ENCODE results near the gene CENPT.

Gene CENPT, protein sequence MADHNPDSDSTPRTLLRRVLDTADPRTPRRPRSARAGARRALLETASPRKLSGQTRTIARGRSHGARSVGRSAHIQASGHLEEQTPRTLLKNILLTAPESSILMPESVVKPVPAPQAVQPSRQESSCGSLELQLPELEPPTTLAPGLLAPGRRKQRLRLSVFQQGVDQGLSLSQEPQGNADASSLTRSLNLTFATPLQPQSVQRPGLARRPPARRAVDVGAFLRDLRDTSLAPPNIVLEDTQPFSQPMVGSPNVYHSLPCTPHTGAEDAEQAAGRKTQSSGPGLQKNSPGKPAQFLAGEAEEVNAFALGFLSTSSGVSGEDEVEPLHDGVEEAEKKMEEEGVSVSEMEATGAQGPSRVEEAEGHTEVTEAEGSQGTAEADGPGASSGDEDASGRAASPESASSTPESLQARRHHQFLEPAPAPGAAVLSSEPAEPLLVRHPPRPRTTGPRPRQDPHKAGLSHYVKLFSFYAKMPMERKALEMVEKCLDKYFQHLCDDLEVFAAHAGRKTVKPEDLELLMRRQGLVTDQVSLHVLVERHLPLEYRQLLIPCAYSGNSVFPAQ

DNA sequence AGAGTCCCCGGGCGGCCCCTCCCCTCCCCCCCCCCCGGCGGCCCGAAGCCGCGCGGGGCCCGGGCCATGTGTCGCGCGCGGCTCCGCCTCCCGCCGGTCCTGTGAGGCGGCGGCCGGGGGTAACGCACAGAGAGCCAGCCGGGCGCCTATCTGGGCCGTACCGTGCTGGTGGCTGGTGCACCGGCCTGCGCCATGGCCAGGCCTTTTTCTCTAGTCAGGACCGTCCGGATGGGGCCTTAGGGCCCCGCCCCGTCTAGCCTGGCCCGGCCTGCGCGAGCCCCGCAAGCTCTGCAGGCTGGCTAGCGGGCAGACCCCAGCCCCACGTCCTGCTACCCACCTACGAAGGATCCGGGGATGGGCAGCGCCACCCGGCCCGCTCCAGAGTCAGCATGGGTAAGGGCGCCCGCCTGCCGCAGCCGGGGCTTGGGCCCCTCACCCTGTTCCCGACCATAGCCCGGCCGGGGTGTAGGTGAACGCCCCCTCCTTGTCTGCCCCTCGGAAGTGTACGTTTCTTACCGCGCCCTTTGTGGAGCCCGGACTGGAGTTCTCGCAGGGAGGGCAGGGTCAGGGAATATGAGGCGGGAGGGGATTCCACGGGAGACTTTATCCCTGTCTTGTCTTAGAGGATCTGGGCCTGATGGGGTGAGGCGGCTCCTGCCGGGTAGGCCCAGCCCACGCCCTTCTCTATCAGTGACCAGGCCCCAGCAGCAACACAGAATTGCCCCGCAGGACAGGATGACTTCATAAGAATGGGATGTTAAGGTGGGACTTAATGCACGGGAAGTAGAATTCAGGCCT is at the start of gene CENPT:
CENPT (minus strand) TSS at position 630 of the 798 bp plus-strand sequence. CDS start 13,834 bp downstream, outside the sequence.
- peak; percentile 49 for DNase-seq (ENCODE audit: low spot score)

DNA sequence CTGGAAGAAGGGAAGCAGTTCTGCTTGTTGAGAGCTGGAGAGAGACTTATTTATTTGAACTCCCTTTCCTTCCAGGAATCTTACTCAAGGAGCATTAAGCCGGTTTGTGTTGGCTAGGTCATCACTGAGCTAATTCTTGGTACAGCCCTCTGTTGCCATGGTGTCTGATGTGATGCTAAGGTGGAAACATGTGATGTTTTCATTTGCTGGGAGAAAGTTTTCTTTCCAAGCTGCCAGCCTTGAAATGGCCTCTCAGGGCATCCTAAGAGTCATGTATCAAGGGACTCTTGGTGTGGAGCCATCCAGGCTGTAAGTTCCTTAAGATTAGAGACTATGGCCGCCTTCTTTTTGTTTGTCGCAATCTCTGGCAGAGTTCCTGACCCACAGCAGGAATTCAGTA is 49.7 kb upstream of the CENPT start:
- DNase-seq (ENCODE audit: low spot score) = no peak

DNA sequence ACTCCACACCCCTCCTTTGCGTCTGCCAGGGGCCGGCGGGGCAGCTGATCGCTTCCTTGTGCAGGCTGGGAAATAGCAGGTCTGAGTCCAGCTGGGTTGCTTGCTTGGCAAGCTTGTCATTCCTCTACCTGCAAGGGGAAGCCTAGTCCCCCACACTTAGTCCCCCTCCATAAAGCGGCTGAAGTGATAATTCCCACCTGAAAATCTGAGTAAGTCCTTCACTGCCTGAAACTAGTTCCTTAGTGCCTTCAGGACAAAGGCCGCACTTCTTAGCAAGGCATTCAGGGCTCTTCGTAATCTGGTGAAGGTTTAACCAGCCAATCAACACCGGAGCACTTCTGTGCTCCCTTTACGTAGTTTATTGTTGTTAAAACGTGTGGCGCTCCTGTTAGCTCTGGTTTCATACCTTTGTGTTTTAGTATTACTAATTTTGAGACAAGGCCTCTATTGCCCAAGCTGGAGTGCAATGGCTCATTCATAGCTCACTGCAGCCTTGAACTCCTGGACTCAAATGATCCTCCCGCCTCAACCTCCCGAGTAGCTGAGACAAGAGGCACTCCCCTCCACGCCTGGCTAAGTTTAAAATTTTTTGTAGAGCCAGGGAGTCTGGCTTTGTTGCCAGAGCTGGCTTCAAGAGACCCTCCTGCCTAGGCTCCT is 46.4 kb upstream of the CENPT start:
- peak; percentile 52 for DNase-seq (ENCODE audit: low spot score)

DNA sequence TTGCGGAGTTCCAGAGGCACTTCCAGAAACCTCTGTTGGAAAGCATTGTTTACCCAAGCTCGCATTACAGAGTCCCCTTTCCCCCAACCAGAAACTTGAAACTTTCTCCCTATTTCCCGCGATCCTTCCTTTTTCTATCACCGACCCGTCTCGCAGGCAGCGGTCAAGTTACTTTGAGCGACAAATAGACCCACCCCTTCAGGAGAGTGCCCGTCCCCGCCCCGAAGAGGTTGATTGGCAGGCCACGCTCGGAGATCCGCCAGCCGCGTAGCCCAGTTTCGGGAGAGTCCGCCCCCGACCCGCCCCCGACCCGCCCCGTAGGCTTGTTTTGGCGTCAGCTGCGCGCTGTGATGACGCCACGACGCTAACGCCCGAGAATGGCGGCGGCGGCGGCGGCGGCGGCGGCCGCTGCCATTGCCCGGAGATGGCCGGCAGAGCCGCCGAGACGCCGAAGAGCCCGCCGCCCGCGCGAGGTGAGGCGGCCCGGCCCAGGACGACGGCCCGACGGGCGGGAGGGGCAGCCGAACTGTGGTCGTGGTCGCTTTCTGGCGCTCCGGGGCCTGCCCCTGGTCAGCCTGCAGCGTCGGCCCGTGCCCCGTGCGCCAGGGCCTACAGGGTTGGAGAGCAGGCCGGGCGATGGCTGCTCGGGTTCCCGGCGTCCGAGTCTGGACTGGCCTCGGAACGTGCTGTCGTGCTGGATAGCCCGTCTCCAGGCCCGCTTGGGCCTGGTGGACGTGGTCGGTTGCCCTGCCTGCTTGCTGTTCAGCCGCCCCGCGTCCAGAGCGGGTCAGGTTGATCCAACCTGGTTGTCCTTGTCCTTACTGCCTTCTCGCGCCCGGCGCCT is 45.6 kb upstream of the CENPT start, which contains the start of gene PSKH1:
PSKH1 (plus strand) TSS at position 356 of the 844 bp plus-strand sequence. CDS start 15,496 bp downstream, outside the sequence.
- peak; percentile 100 for DNase-seq (ENCODE audit: low spot score)

DNA sequence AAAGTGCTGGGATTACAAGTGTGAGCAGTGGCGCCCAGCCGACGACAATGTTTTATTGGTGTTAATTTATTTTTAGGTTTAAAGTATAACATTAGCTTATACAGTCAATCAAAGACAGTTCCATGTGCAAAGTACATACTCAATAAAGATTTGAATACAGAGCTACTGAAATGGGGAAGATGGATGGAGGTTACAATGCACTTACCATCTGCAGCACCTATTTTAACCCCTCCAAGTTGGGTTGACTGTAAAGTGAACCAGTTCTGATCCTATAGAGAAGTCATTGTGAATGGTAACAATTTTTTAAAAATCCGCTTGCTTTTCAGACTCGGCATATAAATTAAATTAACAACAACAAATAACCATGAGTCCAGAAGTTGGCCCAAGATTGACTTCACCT is 44.9 kb upstream of the CENPT start:
- DNase-seq (ENCODE audit: low spot score) = no peak

DNA sequence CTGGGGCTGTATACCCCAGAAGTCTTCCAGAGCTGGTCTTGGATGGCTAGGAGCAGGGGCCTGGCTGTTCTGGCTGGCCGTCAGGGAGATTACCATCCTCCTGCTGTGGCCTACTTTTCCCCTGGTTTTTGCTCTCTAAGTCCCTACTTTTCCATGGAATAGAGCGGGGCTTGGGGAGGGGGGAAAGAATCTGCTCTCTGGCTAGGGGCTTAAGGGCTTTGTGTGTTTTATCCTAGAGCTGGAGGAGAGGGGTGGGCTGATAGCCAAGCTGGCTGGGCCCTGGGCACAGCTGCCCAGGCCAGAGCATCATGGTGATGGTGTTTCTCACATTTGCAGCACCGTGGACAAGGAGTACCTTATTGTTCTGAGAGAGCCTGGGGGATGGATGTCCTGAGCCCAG is 40.8 kb upstream of the CENPT start:
- no peak for DNase-seq (ENCODE audit: low spot score)

DNA sequence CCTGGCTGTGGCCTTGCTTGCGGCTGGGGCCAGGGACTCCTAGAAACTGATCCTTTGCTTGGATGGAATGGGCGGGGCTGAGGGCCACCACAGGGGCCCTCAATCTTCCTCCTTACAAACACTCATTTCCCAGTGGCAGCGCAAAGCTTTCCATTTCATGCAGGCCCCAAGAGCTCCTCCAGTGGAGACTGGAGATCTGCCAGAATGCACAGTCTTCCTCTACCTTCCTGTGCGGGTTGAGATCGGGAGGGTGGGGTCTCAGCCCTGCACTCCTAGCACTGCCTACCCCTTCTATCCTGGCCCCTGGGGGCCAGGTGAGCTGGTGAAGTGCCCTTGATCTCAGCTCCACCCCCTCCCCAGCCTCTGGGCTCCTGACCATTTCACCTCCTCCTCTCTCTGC is 38.9 kb upstream of the CENPT start:
- no peak for DNase-seq (ENCODE audit: low spot score)

DNA sequence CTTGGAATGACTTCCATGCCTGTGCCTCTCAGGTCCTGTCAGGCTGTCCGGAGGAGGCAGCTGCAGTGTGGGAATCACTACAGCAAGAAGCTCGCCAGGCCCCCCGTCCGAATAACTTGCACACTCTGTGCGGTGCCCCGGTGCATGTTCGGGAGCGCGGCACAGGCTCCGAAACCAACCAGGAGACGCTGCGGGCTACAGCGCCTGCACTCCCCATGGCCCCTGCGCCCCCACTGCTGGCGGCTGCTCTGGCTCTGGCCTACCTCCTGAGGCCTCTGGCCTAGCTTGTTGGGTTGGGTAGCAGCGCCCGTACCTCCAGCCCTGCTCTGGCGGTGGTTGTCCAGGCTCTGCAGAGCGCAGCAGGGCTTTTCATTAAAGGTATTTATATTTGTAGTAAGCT is 38.5 kb upstream of the CENPT start:
- DNase-seq (ENCODE audit: low spot score) = no peak

DNA sequence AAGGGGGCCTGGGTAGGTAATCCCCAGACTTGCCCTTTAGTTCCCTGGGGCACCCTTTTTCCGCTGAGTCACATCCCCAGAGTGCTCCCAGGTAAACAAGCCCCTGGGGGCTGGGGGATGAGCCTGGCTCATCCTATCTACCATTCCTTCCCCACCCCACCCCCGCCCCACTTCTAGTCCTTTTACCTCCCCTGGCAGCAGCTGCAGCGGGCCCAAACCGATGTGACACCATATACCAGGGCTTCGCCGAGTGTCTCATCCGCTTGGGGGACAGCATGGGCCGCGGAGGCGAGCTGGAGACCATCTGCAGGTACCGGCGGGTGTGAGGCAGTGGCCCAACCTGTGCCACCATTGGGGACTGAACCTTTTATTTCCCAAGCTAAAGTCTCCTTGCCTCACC is 38.1 kb upstream of the CENPT start:
- no peak for DNase-seq (ENCODE audit: low spot score)

DNA sequence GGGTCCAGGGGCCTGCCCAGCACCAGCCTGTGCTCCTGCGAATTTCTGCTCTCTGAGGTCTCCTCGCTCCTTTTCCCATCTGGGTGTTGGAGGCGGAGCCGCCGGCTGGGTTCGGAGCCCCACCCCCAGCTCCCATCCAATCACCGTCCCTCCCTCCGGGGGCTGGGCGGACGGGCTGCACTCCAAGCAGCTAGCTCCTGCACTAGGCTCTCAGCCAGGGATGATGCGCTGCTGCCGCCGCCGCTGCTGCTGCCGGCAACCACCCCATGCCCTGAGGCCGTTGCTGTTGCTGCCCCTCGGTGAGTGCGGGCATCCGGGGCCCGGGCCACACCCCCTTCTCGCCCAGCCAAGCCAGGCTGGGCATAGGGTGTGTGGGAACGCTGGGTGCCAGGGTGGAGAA is 37.2 kb upstream of the CENPT start, which contains the start of gene NRN1L:
NRN1L (plus strand) TSS at position 202 of the 400 bp plus-strand sequence; CDS start at position 221, 19 bp downstream.
- DNase-seq (ENCODE audit: low spot score) = peak; percentile 99

DNA sequence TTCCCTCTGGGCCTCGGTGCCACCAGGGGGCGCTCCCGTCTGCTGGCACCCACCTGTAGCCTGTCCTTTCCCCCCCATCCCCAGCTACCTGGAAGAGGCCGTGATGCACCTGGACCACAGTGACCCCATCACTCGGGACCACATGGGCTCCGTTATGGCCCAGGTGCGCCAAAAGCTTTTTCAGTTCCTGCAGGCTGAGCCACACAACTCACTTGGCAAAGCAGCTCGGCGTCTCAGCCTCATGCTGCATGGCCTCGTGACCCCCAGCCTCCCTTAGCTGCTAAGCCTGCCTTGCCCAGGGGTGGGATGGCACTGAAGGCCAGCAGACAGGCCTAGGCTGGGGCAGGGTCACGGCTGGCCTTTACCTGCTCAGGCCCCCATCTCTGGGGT is 36.4 kb upstream of the CENPT start:
- DNase-seq (ENCODE audit: low spot score) = peak; percentile 87

DNA sequence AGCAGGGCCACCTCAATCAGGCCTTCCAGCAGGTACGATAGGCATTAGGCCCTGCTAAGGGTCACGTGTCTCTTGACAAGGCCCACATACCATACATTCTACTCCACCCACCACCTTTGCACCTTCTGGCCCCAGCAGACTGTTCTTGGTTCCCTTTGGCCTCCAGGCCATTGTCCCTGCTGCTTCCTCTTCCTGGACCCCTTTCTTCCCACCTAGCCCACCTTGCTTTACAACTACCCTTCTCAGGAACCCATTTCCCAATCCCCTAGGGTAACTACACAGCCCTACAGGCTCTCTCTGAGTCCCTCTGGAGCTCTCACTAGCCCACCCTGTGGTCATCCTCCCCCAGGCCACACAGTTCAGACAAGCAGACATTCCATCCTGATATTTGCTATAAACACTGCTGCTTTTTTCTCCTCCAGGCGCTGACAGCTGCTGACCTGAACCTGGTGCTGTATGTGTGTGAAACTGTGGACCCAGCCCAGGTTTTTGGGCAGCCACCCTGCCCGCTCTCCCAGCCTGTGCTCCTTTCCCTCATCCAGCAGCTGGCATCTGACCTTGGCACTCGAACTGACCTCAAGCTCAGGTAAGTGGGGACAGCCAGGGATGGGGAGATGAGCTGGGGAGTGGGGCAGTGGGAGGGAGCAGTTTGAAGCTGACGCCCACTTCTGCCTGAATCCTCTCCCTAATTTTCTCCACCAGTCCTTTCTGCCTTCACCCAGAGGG is 35.8 kb upstream of the CENPT start:
- DNase-seq (ENCODE audit: low spot score) = no peak

DNA sequence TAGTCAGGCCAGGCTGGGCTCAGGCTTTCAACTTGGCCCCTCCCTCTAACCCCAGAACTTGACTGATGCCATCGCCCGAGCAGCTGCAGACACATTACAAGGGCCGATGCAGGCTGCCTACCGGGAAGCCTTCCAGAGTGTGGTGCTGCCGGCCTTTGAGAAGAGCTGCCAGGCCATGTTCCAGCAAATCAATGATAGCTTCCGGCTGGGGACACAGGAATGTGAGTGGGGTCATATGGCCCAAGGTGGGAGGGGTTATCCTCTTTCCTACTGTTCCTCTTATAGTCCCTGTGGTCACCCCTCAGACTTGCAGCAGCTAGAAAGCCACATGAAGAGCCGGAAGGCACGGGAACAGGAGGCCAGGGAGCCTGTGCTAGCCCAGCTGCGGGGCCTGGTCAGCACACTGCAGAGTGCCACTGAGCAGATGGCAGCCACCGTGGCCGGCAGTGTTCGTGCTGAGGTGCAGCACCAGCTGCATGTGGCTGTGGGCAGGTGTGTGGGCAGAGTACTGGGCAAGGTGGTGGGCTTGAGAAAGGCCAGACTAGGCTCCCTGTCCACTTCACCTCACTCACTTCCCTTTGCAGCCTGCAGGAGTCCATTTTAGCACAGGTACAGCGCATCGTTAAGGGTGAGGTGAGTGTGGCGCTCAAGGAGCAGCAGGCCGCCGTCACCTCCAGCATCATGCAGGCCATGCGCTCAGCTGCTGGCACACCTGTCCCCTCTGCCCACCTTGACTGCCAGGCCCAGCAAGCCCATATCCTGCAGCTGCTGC is 35.1 kb upstream of the CENPT start:
- no peak for DNase-seq (ENCODE audit: low spot score)

DNA sequence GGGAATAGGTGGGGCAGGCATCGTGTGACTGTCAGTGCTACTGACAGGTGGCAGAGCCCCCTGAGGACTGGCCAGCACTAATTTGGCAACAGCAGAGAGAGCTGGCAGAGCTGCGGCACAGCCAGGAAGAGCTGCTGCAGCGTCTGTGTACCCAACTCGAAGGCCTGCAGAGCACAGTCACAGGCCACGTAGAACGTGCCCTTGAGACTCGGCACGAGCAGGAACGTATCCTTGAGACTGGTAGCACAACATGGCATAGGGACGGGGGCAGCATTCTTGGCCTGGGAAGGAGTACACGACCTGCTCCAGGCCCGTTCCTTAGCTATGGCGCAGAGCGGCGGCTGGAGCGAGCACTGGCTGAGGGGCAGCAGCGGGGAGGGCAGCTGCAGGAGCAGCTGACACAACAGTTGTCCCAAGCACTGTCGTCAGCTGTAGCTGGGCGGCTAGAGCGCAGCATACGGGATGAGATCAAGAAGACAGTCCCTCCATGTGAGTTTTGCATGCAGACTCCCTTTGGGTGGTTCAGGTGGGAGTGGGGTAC is 34.2 kb upstream of the CENPT start:
- no peak for DNase-seq (ENCODE audit: low spot score)

DNA sequence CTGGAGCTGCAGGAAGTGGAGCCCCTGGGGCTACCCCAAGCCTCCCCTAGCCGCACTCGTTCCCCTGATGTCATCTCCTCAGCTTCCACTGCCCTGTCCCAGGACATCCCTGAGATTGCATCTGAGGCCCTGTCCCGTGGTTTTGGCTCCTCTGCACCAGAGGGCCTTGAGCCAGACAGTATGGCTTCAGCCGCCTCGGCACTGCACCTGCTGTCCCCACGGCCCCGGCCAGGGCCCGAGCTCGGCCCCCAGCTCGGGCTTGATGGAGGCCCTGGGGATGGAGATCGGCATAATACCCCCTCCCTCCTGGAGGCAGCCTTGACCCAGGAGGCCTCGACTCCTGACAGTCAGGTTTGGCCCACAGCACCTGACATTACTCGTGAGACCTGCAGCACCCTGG is 33.1 kb upstream of the CENPT start:
- no peak for DNase-seq (ENCODE audit: low spot score)

DNA sequence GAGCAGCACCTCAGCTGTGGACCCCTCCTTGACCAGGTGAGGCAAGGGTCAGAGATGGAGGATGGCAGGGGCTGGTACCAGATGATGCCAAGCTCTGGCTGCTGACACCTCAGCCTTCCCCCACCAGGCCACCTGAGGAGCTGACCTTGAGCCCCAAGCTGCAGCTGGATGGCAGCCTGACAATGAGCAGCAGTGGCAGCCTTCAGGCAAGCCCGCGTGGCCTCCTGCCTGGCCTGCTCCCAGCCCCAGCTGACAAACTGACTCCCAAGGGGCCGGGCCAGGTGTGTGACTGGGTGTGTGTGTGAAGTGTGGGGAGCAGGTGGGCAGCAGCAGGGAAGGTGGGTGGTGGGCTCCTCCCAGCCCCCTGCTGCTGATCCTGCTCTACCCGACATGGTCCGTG is 32.4 kb upstream of the CENPT start:
- no peak for DNase-seq (ENCODE audit: low spot score)

DNA sequence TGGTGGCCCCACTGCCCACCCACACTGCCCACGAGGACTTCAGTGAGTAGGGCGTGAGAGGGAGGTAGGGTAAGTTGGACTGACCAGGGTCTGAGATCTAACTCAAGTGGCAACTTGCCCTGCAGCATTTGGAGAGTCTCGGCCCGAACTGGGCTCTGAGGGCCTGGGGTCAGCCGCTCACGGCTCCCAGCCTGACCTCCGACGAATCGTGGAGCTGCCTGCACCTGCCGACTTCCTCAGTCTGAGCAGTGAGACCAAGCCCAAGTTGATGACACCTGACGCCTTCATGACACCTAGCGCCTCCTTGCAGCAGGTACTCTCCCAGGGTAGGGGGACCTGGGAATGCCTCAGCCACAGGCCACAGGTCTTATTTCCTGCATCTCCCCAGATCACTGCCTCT is 32.0 kb upstream of the CENPT start:
- no peak for DNase-seq (ENCODE audit: low spot score)

DNA sequence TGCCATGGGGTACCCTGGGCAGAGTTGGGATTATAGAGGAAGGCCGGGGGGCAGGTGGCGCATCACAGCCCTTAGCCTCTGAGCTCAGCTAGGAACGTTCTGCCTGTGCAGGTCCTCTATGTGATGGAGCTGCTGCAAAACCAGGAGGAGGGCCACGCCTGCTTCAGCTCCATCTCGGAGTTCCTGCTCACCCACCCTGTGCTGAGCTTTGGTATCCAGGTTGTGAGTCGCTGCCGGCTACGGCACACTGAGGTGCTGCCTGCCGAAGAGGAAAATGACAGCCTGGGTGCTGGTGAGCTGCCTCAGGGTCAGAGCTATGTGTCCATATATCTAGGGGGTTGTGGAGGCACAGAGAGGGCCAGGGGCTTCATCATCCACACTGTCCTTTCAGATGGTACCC is 31.4 kb upstream of the CENPT start:
- DNase-seq (ENCODE audit: low spot score) = no peak

DNA sequence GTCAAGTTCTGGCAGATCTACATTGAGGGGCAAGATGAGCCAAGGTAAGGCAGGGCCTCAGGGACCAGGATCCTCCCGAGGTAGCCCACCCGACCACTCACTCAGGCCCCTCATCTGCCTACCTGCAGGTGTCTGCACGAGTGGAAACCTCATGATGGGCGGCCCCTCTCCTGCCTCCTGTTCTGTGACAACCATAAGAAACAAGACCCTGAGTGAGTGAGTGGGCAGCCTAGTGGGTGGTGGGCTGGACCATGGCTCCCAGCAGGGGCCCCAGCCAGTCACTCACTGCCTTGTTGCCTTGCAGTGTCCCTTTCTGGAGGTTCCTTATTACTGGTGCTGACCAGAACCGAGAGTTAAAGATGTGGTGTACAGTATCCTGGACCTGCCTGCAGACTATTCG is 30.7 kb upstream of the CENPT start:
- no peak for DNase-seq (ENCODE audit: low spot score)

DNA sequence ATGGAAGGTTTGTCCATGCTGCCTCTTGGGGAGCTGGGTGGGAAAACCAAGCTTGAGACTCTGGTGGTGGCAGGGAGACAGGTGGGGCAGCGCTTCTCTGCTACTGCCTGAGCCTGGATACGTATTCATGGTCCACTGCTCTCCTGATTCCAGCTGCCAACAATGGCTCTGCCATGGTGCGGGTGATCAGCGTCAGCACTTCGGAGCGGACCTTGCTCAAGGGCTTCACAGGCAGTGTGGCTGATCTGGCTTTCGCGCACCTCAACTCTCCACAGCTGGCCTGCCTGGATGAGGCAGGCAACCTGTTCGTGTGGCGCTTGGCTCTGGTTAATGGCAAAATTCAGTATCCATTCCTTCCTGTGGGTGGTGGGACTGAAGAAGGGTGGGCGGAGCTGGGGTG is 29.6 kb upstream of the CENPT start:
- DNase-seq (ENCODE audit: low spot score) = no peak

Data from iPS-NIHi11 (cell line).